Loucy (cell line): ENCODE data around the gene NEK7.

Experiments used
- CTCF ChIP-seq: fragments of 200-600 bp; sonication (generic); conservative IDR thresholded peaks from 2 replicates; pipeline ENCODE4 v1.5.1; 2014; ENCODE audit warnings: mild to moderate bottlenecking, antibody characterized with exemption, low read length
- EZH2phosphoT487 ChIP-seq: fragments of 200-600 bp; IDR thresholded peaks from 2 replicates; pipeline ENCODE4 v1.6.1; 2018; ENCODE audit warnings: antibody characterized with exemption, mild to moderate bottlenecking, moderate library complexity, borderline replicate concordance

- TF ChIP-seq CTCF (no peak), EZH2phosphoT487 (no peak)
Observed at GRCh38 chr1:198176179-198176578, 19.4 kb downstream of the NEK7 start.
